Endothelial cell of umbilical vein (primary cell): ENCODE results near the gene PRKG1. TPM values are rescaled to one million over a fixed set of nuclear protein-coding genes. Genes with fewer than 3 reads are reported as not detected.

Source experiments
- BruUV-seq: library from RNA; stranded (reverse); fragments of 400-500 nt; replicated peaks from 2 replicates; lab custom pipeline; 2021; lab: Mats Ljungman, UMichigan
- CTCF ChIA-PET: fragments of 300-600, 350-600 bp; sonication (Branson Sonifier 250); formaldehyde crosslinking; loops from one replicate; lab custom pipeline; 2021; ENCODE audit warnings: antibody characterized with exemption, inconsistent platforms; lab: Charles Lee
- POLR2A ChIA-PET: fragments of 300-600, 350-600 bp; sonication (Branson Sonifier 250); formaldehyde crosslinking; loops from one replicate; lab custom pipeline; 2021; ENCODE audit warnings: antibody characterized with exemption, inconsistent platforms; lab: Charles Lee
- DNase-seq: peaks from one replicate; pipeline ENCODE4 v3.0.0-alpha.2; 2011; ENCODE audit warnings: low read depth, low spot score
- FAIRE-seq: peaks from 2 replicates; lab custom pipeline; 2011; peaks lifted over from hg19 to GRCh38; lab: Jason Lieb, UNC
- H2AFZ ChIP-seq: 2 replicates; pipeline ENCODE4 v1.6.0; 2012; ENCODE audit warnings: low read depth, low read length, control low read depth, inconsistent platforms
- H3K27ac ChIP-seq: 2 replicates; pipeline ENCODE4 v1.5.1; 2011; ENCODE audit warnings: low read depth, mild to moderate bottlenecking, control low read depth, low read length, moderate library complexity; ENCODE audit not compliant: insufficient read depth
- H3K27me3 ChIP-seq, 2 experiments: 2 replicates each; pipeline versions ENCODE4 v1.6.0 to v1.6.1; 2011; ENCODE audit warnings: low read length in 2 of 2, mixed read lengths in 1 of 2; ENCODE audit not compliant: control insufficient read depth in 2 of 2, insufficient read depth in 2 of 2
- H3K36me3 ChIP-seq, 2 experiments: 2 replicates in 1 of 2; 3 replicates in 1 of 2; pipeline ENCODE4 v1.5.1; 2011; ENCODE audit warnings: low read length in 2 of 2, mild to moderate bottlenecking in 1 of 2, moderate library complexity in 1 of 2; ENCODE audit not compliant: control insufficient read depth in 2 of 2, insufficient read depth in 2 of 2; ENCODE audit errors: extremely low read depth in 1 of 2
- H3K4me1 ChIP-seq: 3 replicates; pipeline ENCODE4 v1.5.1; 2011; ENCODE audit warnings: mild to moderate bottlenecking, low read length; ENCODE audit not compliant: control insufficient read depth, insufficient read depth; ENCODE audit errors: extremely low read depth
- H3K4me2 ChIP-seq: 2 replicates; pipeline ENCODE4 v1.6.1; 2011; ENCODE audit warnings: low read length, control low read depth, mixed read lengths; ENCODE audit not compliant: insufficient read depth
- H3K4me3 ChIP-seq, 3 experiments: fragments of 200-600 bp in 1 of 3; sonication (generic), shearing (Covaris generic) in 1 of 3; replicated peaks in 1 of 3; 2 replicates each; pipeline ENCODE4 v1.5.1; 2011 to 2016; ENCODE audit warnings: control low read depth in 3 of 3, low read length in 3 of 3, mild to moderate bottlenecking in 2 of 3, inconsistent platforms in 1 of 3, low read depth in 1 of 3, moderate library complexity in 1 of 3; ENCODE audit not compliant: insufficient read depth in 1 of 3
- H3K79me2 ChIP-seq: 2 replicates; pipeline ENCODE4 v1.6.0; 2012; ENCODE audit warnings: low read length, inconsistent platforms; ENCODE audit not compliant: control insufficient read depth, insufficient read depth
- H3K9ac ChIP-seq: replicated peaks from 2 replicates; pipeline ENCODE3; 2011; ENCODE audit warnings: low read length, control low read depth; ENCODE audit not compliant: insufficient read depth; ENCODE audit errors: extremely low read depth
- H3K9me1 ChIP-seq: replicated peaks from 3 replicates; pipeline ENCODE4 v1.6.0; 2011; ENCODE audit warnings: mild to moderate bottlenecking, low read length; ENCODE audit not compliant: control insufficient read depth, insufficient read depth; ENCODE audit errors: extremely low read depth
- H3K9me3 ChIP-seq: replicated peaks from 2 replicates; pipeline ENCODE4 v1.5.1; 2012; ENCODE audit warnings: low read length, inconsistent platforms; ENCODE audit not compliant: control insufficient read depth, insufficient read depth
- H4K20me1 ChIP-seq: replicated peaks from 2 replicates; pipeline ENCODE3; 2011; ENCODE audit warnings: mild to moderate bottlenecking, low read length; ENCODE audit not compliant: control insufficient read depth, insufficient read depth; ENCODE audit errors: extremely low read depth
- EZH2 ChIP-seq: IDR thresholded peaks from 2 replicates; pipeline ENCODE4 v1.6.1; 2012; ENCODE audit warnings: borderline replicate concordance, low read depth, mild to moderate bottlenecking, moderate library complexity, low read length, inconsistent platforms; ENCODE audit not compliant: severe bottlenecking
- FOS ChIP-seq: IDR thresholded peaks from 2 replicates; pipeline ENCODE4 v1.6.1; 2011; ENCODE audit warnings: mild to moderate bottlenecking, low read length, moderate library complexity, borderline replicate concordance; ENCODE audit not compliant: insufficient read depth
- GATA2 ChIP-seq: IDR thresholded peaks from 2 replicates; pipeline ENCODE4 v1.7.0; 2011; ENCODE audit warnings: low read depth, mild to moderate bottlenecking, moderate library complexity, mixed read lengths, low read length; ENCODE audit not compliant: insufficient read length, insufficient read depth
- JUN ChIP-seq: IDR thresholded peaks from 2 replicates; pipeline ENCODE4 v1.6.1; 2011; ENCODE audit warnings: borderline replicate concordance, low read depth; ENCODE audit not compliant: insufficient read length, insufficient read depth
- MYC ChIP-seq: IDR thresholded peaks from one replicate; pipeline ENCODE4 v1.6.1; 2011; ENCODE audit warnings: mild to moderate bottlenecking, low read depth, low read length
- POLR2A ChIP-seq: IDR thresholded peaks from 2 replicates; pipeline ENCODE4 v1.6.1; 2012; ENCODE audit warnings: low read depth, mild to moderate bottlenecking, control low read depth, low read length
- POLR2AphosphoS5 ChIP-seq: IDR thresholded peaks from 2 replicates; pipeline ENCODE4 v1.6.1; 2012; ENCODE audit warnings: low read depth, mild to moderate bottlenecking, control low read depth, low read length, moderate library complexity; ENCODE audit not compliant: insufficient read depth
- dilution Hi-C: fragments of 300-500 bp; cut with MboI; formaldehyde crosslinking; loops from one replicate; pipeline ENCODE4 v1.15.0; 2019; ENCODE audit warnings: low sequenced_read_pairs; ENCODE audit not compliant: extremely low pct_ligation_motif_present
- intact Hi-C: fragments of 100-400 bp; cut with micrococcal nuclease; formaldehyde crosslinking; loops from one replicate; pipeline ENCODE4 v1.10.0; 2022
- polyA plus RNA-seq, 4 experiments: library from polyadenylated mRNA; depleted of rRNA in 3 of 4; stranded (reverse) in 3 of 4; unstranded in 1 of 4; fragments of >200 nt; gene quantifications; 2 replicates each; pipeline versions ENCODE4 v1.2.1 to v1.2.3, GENCODE V29; 2011 to 2012; ENCODE audit warnings: missing spikeins in 1 of 4
- total RNA-seq: library from RNA; stranded (reverse); gene quantifications from 2 replicates; pipeline ENCODE4 v1.2.3, GENCODE V29; 2021
- TF ChIP-seq, protein P1 (sequence below): IDR thresholded peaks from 2 replicates; pipeline ENCODE4 v1.6.1; 2011; ENCODE audit not compliant: insufficient read depth, insufficient read length
- TF ChIP-seq, protein P2 (sequence below), 2 donors: IDR thresholded peaks; 1 replicate in 1 of 2; 2 replicates in 1 of 2; pipeline ENCODE4 v1.5.1; 2011; ENCODE audit warnings: low read length in 2 of 2, mild to moderate bottlenecking in 2 of 2, moderate library complexity in 2 of 2, control low read depth in 1 of 2, inconsistent platforms in 1 of 2, low read depth in 1 of 2; ENCODE audit not compliant: insufficient read depth in 1 of 2; ENCODE audit errors: extremely low read depth in 1 of 2

The PRKG1 gene
- total and polyA plus RNA-seq, 2 donors (not counting 3 experiments of a cell fraction or from before 2014, with no cell fraction given), result 0.01 to 0.18 TPM

DNA sequence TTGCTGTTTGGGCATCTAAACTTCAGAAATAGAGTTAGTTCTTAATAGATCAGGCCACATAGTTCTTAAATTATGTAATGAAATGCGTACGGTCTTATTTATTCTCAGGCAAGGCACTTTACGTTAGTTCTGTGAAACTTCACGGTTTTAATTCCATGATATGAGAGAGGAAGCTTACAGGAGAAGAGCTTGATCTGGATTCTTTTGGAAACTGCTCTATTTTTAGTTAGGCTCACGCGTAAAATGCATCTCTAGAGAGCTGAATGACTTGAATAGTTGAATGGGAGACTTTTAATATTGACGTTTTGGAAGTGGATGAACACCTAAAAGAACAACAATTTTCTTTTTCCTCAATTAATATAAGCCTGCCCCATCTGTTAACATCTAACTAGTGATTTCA is 71.1 kb downstream of the PRKG1 start:
- BruUV-seq, result no TSS peak
- Histone ChIP-seq H3K4me3 (no peak overlapping the region), H3K27me3 (no peaks in the 10 kb centered on the region), H2AFZ (no peak overlapping the region), H3K79me2 (no peaks in the 10 kb centered on the region), H3K4me1 (no peaks in the 10 kb centered on the region), H3K27ac (no peak overlapping the region), H3K9me1 (no peaks in the 10 kb centered on the region), H3K36me3 (no peaks in the 10 kb centered on the region), H3K4me2 (no peak overlapping the region), H3K9me3 (no peaks in the 10 kb centered on the region), H4K20me1 (no peaks in the 10 kb centered on the region), H3K9ac (no peak overlapping the region)
- FAIRE-seq, result no peak
- POLR2A ChIA-PET, result no interaction called here
- CTCF ChIA-PET, result no interaction called here
- DNase-seq, result no peak
- dilution Hi-C loops, result no loop called here
- intact Hi-C loops, result no loop called here
- no peak for TF ChIP-seq EZH2
- TF ChIP-seq POLR2AphosphoS5, result no peak
- TF ChIP-seq, protein P1, sequence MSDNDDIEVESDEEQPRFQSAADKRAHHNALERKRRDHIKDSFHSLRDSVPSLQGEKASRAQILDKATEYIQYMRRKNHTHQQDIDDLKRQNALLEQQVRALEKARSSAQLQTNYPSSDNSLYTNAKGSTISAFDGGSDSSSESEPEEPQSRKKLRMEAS, result no peak
- TF ChIP-seq JUN, result no peak
- no peak for TF ChIP-seq FOS
- TF ChIP-seq MYC, result no peak
- no peak for TF ChIP-seq POLR2A
- TF ChIP-seq, protein P2, sequence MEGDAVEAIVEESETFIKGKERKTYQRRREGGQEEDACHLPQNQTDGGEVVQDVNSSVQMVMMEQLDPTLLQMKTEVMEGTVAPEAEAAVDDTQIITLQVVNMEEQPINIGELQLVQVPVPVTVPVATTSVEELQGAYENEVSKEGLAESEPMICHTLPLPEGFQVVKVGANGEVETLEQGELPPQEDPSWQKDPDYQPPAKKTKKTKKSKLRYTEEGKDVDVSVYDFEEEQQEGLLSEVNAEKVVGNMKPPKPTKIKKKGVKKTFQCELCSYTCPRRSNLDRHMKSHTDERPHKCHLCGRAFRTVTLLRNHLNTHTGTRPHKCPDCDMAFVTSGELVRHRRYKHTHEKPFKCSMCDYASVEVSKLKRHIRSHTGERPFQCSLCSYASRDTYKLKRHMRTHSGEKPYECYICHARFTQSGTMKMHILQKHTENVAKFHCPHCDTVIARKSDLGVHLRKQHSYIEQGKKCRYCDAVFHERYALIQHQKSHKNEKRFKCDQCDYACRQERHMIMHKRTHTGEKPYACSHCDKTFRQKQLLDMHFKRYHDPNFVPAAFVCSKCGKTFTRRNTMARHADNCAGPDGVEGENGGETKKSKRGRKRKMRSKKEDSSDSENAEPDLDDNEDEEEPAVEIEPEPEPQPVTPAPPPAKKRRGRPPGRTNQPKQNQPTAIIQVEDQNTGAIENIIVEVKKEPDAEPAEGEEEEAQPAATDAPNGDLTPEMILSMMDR (IDR thresholded peaks at IDR 0.05; ENCODE audit: extremely low read depth in 1 of 2, insufficient read depth in 1 of 2, low read depth in 1 of 2, low read length in 2 of 2), result no peak
- no peak for TF ChIP-seq GATA2
